HUES64 (cell line): ENCODE data around the gene SCNN1A.

ENCODE experiments used
- H3K27ac ChIP-seq: 2 replicates; pipeline ENCODE4 v1.7.0; 2013; ENCODE audit warnings: low read depth, low read length, inconsistent platforms
- H3K27me3 ChIP-seq: 2 replicates; pipeline ENCODE4 v1.6.1; 2013; ENCODE audit warnings: mild to moderate bottlenecking, low read length; ENCODE audit not compliant: insufficient read depth
- H3K36me3 ChIP-seq: 2 replicates; pipeline ENCODE4 v1.6.1; 2013; ENCODE audit warnings: mild to moderate bottlenecking, low read length; ENCODE audit not compliant: insufficient read depth
- H3K4me1 ChIP-seq: 2 replicates; pipeline ENCODE4 v1.6.1; 2013; ENCODE audit warnings: mild to moderate bottlenecking, low read length, moderate library complexity; ENCODE audit not compliant: insufficient read depth
- H3K4me3 ChIP-seq: 2 replicates; pipeline ENCODE4 v1.5.1; 2013; ENCODE audit warnings: mild to moderate bottlenecking, low read length, moderate library complexity
- H3K9ac ChIP-seq: 2 replicates; pipeline ENCODE4 v1.6.1; 2013; ENCODE audit warnings: mild to moderate bottlenecking, low read depth, low read length
- H3K9me3 ChIP-seq: 2 replicates; pipeline ENCODE4 v1.6.1; 2013; ENCODE audit warnings: low read depth, low read length; ENCODE audit not compliant: insufficient read depth
- WGBS: fragments of 150-250, 120-280 bp; methylation state at CpG from one replicate; pipeline ENCODE4 v1.1.7; 2013; ENCODE audit warnings: missing lambda C conversion rate; 5-methylcytosine and 5-hydroxymethylcytosine counted together

SCNN1A gene

GRCh38 chr12:6399884-6400644 is 24.7 kb upstream of the SCNN1A start:
- Histone ChIP-seq H3K27ac (no peak overlapping the region), H3K9me3 (no peaks in the 10 kb centered on the region), H3K9ac (no peak overlapping the region), H3K4me1 (peaks cover 11% of the 10 kb centered on the region; the same call in 1 of the 2 replicates), H3K27me3 (no peaks in the 10 kb centered on the region), H3K4me3 (no peak overlapping the region), H3K36me3 (no peaks in the 10 kb centered on the region)
- 97% methylated on average over 6 of the region's 7 CpGs for WGBS

DNA sequence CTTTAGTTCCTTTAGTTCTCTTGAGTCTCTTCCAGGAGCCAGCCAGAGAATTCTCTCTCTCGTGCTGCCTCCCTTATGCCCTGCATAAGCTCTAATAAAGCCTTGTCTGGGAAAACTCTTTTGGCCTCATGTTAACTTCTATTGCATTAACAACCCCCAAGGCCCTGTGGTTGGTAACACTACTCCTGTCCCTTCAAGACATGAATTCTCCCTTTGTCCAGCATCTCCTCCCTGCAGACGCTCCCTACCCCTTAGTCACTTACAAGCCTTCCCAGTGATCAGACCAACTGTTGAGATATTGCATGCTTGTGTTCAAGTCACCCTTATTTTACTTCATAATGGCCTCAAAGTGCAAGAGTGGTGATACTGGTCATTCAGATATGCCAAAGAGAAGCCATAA is 20.7 kb upstream of the SCNN1A start:
- H3K27me3 ChIP-seq, result no peaks in the 10 kb centered on the region
- 51% methylated on average over 2 of the region's 2 CpGs for WGBS

GRCh38 chr12:6394398-6394797 is 19.0 kb upstream of the SCNN1A start:
- Histone ChIP-seq H3K9ac (no peak overlapping the region), H3K27ac (no peak overlapping the region), H3K4me3 (no peak overlapping the region), H3K36me3 (no peaks in the 10 kb centered on the region), H3K4me1 (peaks cover 11% of the 10 kb centered on the region; the same call in 1 of the 2 replicates), H3K9me3 (no peaks in the 10 kb centered on the region), H3K27me3 (no peaks in the 10 kb centered on the region)
- WGBS, result 96% methylated on average over 8 of the region's 8 CpGs

More for the DNA sequence above, 20.7 kb upstream of the SCNN1A start:
- Histone ChIP-seq H3K4me1 (peaks cover 11% of the 10 kb centered on the region; the same call in 1 of the 2 replicates), H3K9me3 (no peaks in the 10 kb centered on the region), H3K27ac (no peak overlapping the region), H3K9ac (no peak overlapping the region), H3K4me3 (no peak overlapping the region), H3K36me3 (no peaks in the 10 kb centered on the region)

- H3K4me1 ChIP-seq, result peaks cover 11% of the 10 kb centered on the region; the same call in 1 of the 2 replicates
- H3K4me3 ChIP-seq, result no peak overlapping the region
- H3K27me3 ChIP-seq, result no peaks in the 10 kb centered on the region
- WGBS, result 90% methylated on average over 6 of the region's 7 CpGs
- H3K9me3 ChIP-seq, result no peaks in the 10 kb centered on the region
- no peak overlapping the region for H3K27ac ChIP-seq
- H3K36me3 ChIP-seq, result no peaks in the 10 kb centered on the region
- H3K9ac ChIP-seq, result no peak overlapping the region
These were observed 17.7 kb upstream of the SCNN1A start for GRCh38 chr12:6393109-6393508.

DNA sequence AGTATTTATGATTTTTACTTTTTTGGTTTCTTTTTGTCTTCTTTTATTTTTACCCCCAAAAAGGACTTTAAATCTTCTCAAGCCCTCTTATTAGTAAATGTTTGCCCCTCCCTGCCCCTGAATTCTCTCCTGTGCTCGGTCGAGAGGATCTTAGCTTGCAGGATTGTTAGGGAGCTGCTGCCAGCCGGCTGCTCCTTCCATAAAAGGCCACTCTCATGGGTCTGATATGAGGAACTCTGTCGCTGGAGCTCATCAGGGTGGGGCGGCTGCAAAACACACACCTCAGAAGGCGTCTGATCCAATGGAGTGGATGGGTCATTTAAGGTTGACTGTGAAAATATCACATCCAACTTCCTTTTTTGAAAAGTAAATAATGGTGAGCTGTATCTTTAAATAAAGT is 17.1 kb upstream of the SCNN1A start:
- no peaks in the 10 kb centered on the region for H3K9me3 ChIP-seq
- no peaks in the 10 kb centered on the region for H3K36me3 ChIP-seq
- no peak overlapping the region for H3K27ac ChIP-seq
- no peak overlapping the region for H3K4me3 ChIP-seq
- 81% methylated on average over 6 of the region's 6 CpGs for WGBS
- H3K4me1 ChIP-seq, result peaks cover 11% of the 10 kb centered on the region; the same call in 1 of the 2 replicates
- H3K9ac ChIP-seq, result no peak overlapping the region
- H3K27me3 ChIP-seq, result no peaks in the 10 kb centered on the region

- no peaks in the 10 kb centered on the region for H3K36me3 ChIP-seq
- no peaks in the 10 kb centered on the region for H3K27me3 ChIP-seq
- H3K27ac ChIP-seq, result no peak overlapping the region
- 90% methylated on average over 17 of the region's 17 CpGs for WGBS
- H3K4me3 ChIP-seq, result no peak overlapping the region
- H3K9me3 ChIP-seq, result no peaks in the 10 kb centered on the region
- H3K4me1 ChIP-seq, result peaks cover 6% of the 10 kb centered on the region
- H3K9ac ChIP-seq, result no peak overlapping the region
These were observed 15.7 kb upstream of the SCNN1A start for GRCh38 chr12:6391013-6391412.

GRCh38 chr12:6390084-6390799 is 14.9 kb upstream of the SCNN1A start:
- Histone ChIP-seq H3K27me3 (no peaks in the 10 kb centered on the region), H3K9me3 (no peaks in the 10 kb centered on the region), H3K27ac (no peak overlapping the region), H3K36me3 (no peaks in the 10 kb centered on the region), H3K4me1 (no peaks in the 10 kb centered on the region; the same call in 1 of the 2 replicates), H3K4me3 (no peak overlapping the region), H3K9ac (no peak overlapping the region)
- WGBS, result 88% methylated on average over 15 of the region's 15 CpGs

- no peaks in the 10 kb centered on the region for H3K36me3 ChIP-seq
- H3K4me3 ChIP-seq, result no peak overlapping the region
- no peak overlapping the region for H3K9ac ChIP-seq
These were observed 12.2 kb upstream of the SCNN1A start for GRCh38 chr12:6387541-6387940.

GRCh38 chr12:6386491-6386890 is 11.1 kb upstream of the SCNN1A start:
- H3K36me3 ChIP-seq, result no peaks in the 10 kb centered on the region
- H3K4me1 ChIP-seq, result peaks cover 17% of the 10 kb centered on the region
- H3K27ac ChIP-seq, result no peak overlapping the region
- WGBS, result 70% methylated on average over 1 of the region's 1 CpG
- H3K9me3 ChIP-seq, result no peaks in the 10 kb centered on the region
- H3K9ac ChIP-seq, result no peak overlapping the region
- no peak overlapping the region for H3K4me3 ChIP-seq
- H3K27me3 ChIP-seq, result peaks cover 26% of the 10 kb centered on the region

More at GRCh38 chr12:6387541-6387940, 12.2 kb upstream of the SCNN1A start:
- H3K27me3 ChIP-seq, result peaks cover 24% of the 10 kb centered on the region
- H3K9me3 ChIP-seq, result no peaks in the 10 kb centered on the region
- H3K4me1 ChIP-seq, result peaks cover 10% of the 10 kb centered on the region
- H3K27ac ChIP-seq, result no peak overlapping the region
- 61% methylated on average over 7 of the region's 7 CpGs for WGBS

- Histone ChIP-seq H3K27me3 (peaks cover 27% of the 10 kb centered on the region), H3K4me1 (peaks cover 17% of the 10 kb centered on the region), H3K9ac (no peak overlapping the region), H3K9me3 (no peaks in the 10 kb centered on the region), H3K27ac (no peak overlapping the region), H3K4me3 (no peak overlapping the region), H3K36me3 (no peaks in the 10 kb centered on the region)
- WGBS, result 86% methylated on average over 11 of the region's 11 CpGs
These were observed 10.7 kb upstream of the SCNN1A start for GRCh38 chr12:6386038-6386437.
